K562 (cell line): ENCODE measurements around the gene GCDH. TPM values are rescaled to one million over a fixed set of nuclear protein-coding genes. Genes with fewer than 3 reads are reported as not detected.

Experiments used
- ATAC-seq: fragments of 200-7000 bp; cut with Tn5 transposase; 3 replicates; pipeline ENCODE4 v1.9.1; 2020; ENCODE audit warnings: moderate library complexity
- BruUV-seq: library from RNA; stranded (reverse); fragments of 400-500 nt; replicated peaks from 2 replicates; lab custom pipeline; 2021; lab: Mats Ljungman, UMichigan
- CTCF ChIA-PET: fragments of 300-600 bp; formaldehyde crosslinking; extraction: SDS; loops from one replicate; lab custom pipeline; 2021; ENCODE audit warnings: low intra/inter-chr PET ratio; lab: Yijun Ruan, JAX
- POLR2A ChIA-PET: fragments of 300-600, 350-650 bp; sonication (Branson Sonifier 250); formaldehyde crosslinking; extraction: SDS; loops from one replicate; lab custom pipeline; 2021; ENCODE audit warnings: antibody characterized with exemption, inconsistent platforms; lab: Yijun Ruan, JAX
- DNase-seq, 4 experiments: peaks; one replicate each; pipeline versions ENCODE4 v3.0.0 to v3.0.0-alpha.2; 2011 to 2018; ENCODE audit warnings: low spot score in 3 of 4, mixed read lengths in 3 of 4; ENCODE audit errors: extremely low read depth in 1 of 4
- FAIRE-seq: peaks from 2 replicates; lab custom pipeline; 2011; peaks lifted over from hg19 to GRCh38; lab: Jason Lieb, UNC
- H2AFZ ChIP-seq: 2 replicates; pipeline ENCODE4 v1.6.0; 2011; ENCODE audit warnings: low read depth, low read length, control low read depth, inconsistent platforms
- H3K27ac ChIP-seq: fragments of 200-600 bp; 3 replicates; pipeline ENCODE4 v1.8.0; 2011; ENCODE audit warnings: low read depth, mild to moderate bottlenecking, control low read depth, inconsistent platforms, low read length, moderate library complexity, mixed read lengths; ENCODE audit errors: extremely low read depth
- H3K27me3 ChIP-seq, 2 experiments: fragments of 300-600 bp in 1 of 2; 2 replicates in 1 of 2; 3 replicates in 1 of 2; pipeline versions ENCODE4 v1.6.0 to v1.8.0; 2011; ENCODE audit warnings: inconsistent platforms in 2 of 2, low read length in 2 of 2, mild to moderate bottlenecking in 1 of 2, mixed read lengths in 1 of 2, moderate library complexity in 1 of 2; ENCODE audit not compliant: control insufficient read depth in 2 of 2, insufficient read depth in 2 of 2
- H3K36me3 ChIP-seq: fragments of 300-600 bp; 3 replicates; pipeline ENCODE4 v1.8.0; 2011; ENCODE audit warnings: mild to moderate bottlenecking, low read length, inconsistent platforms; ENCODE audit not compliant: control insufficient read depth, insufficient read depth
- H3K4me1 ChIP-seq, 2 experiments: fragments of 200-600 bp in 1 of 2; replicated peaks in 1 of 2; 2 replicates in 1 of 2; 3 replicates in 1 of 2; pipeline versions ENCODE4 v1.5.1 to v1.8.0; 2011; ENCODE audit warnings: inconsistent platforms in 2 of 2, low read length in 2 of 2, mild to moderate bottlenecking in 1 of 2, mixed read lengths in 1 of 2, moderate library complexity in 1 of 2; ENCODE audit not compliant: control insufficient read depth in 2 of 2, insufficient read depth in 2 of 2
- H3K4me2 ChIP-seq: 2 replicates; pipeline ENCODE4 v1.6.1; 2011; ENCODE audit warnings: low read length, control low read depth, inconsistent platforms, mixed read lengths; ENCODE audit not compliant: insufficient read depth
- H3K4me3 ChIP-seq: fragments of 200-600 bp; sonication (generic), shearing (Covaris generic); 2 replicates; pipeline ENCODE4 v1.5.1; 2016; ENCODE audit warnings: control low read depth, inconsistent platforms
- H3K79me2 ChIP-seq: fragments of 200-600 bp; 3 replicates; pipeline ENCODE4 v1.8.0; 2011; ENCODE audit warnings: low read length, inconsistent platforms; ENCODE audit not compliant: control insufficient read depth, insufficient read depth
- H3K9ac ChIP-seq, 2 experiments: 2 replicates each; pipeline versions ENCODE4 v1.6.0 to v1.6.1; 2011; ENCODE audit warnings: low read depth in 2 of 2, low read length in 2 of 2, control low read depth in 1 of 2, inconsistent platforms in 1 of 2, mild to moderate bottlenecking in 1 of 2, mixed read lengths in 1 of 2; ENCODE audit not compliant: insufficient read depth in 1 of 2
- H3K9me1 ChIP-seq: one replicate; pipeline ENCODE4 v1.6.0; 2011; ENCODE audit warnings: inconsistent platforms, mild to moderate bottlenecking, low read length, moderate library complexity; ENCODE audit not compliant: control insufficient read depth, insufficient read depth
- H3K9me3 ChIP-seq: replicated peaks from 2 replicates; pipeline ENCODE4 v1.5.1; 2011; ENCODE audit warnings: low read depth, low read length, inconsistent platforms; ENCODE audit not compliant: control insufficient read depth, insufficient read depth
- H4K20me1 ChIP-seq: replicated peaks from 2 replicates; pipeline ENCODE4 v1.6.1; 2011; ENCODE audit warnings: low read length, inconsistent platforms, mixed read lengths; ENCODE audit not compliant: control insufficient read depth, insufficient read depth
- ADNP ChIP-seq: fragments of 200-800 bp; sonication (Bioruptor generic); IDR thresholded peaks from 2 replicates; pipeline ENCODE4 v1.6.1; 2016; ENCODE audit warnings: missing genetic modification characterization, missing compliant biosample characterization
- BACH1 ChIP-seq: fragments of 200-800 bp; sonication (Bioruptor generic); IDR thresholded peaks from 2 replicates; pipeline ENCODE4 v1.6.1; 2016; ENCODE audit warnings: missing genetic modification characterization, missing compliant biosample characterization
- FOSL1 ChIP-seq: fragments of 200-800 bp; sonication (Bioruptor generic); conservative IDR thresholded peaks from 2 replicates; pipeline ENCODE4 v1.6.1; 2016; ENCODE audit warnings: missing genetic modification characterization, missing compliant biosample characterization
- GATAD2A ChIP-seq: fragments of 450-650 bp; IDR thresholded peaks from 2 replicates; pipeline ENCODE4 v1.6.1; 2017
- GTF2A2 ChIP-seq: IDR thresholded peaks from 2 replicates; pipeline ENCODE4 v1.6.1; 2016; ENCODE audit warnings: mild to moderate bottlenecking, missing genetic modification characterization, missing compliant biosample characterization
- HDGF ChIP-seq: fragments of 450-650 bp; IDR thresholded peaks from 2 replicates; pipeline ENCODE4 v1.6.1; 2016
- KDM4B ChIP-seq, 2 experiments: fragments of 450-650 bp in 1 of 2; sonication (generic) in 1 of 2; IDR thresholded peaks; 2 replicates each; pipeline ENCODE4 v1.6.1; 2016 to 2017; ENCODE audit warnings: borderline replicate concordance in 2 of 2, antibody characterized with exemption in 1 of 2, low read depth in 1 of 2, mild to moderate bottlenecking in 1 of 2
- KLF13 ChIP-seq: fragments of 450-650 bp; IDR thresholded peaks from 2 replicates; pipeline ENCODE4 v1.6.1; 2016; ENCODE audit warnings: missing genetic modification characterization, low read depth, mild to moderate bottlenecking, missing compliant biosample characterization, moderate library complexity, borderline replicate concordance
- LEF1 ChIP-seq: fragments of 450-650 bp; IDR thresholded peaks from 2 replicates; pipeline ENCODE4 v1.6.1; 2016; ENCODE audit warnings: mild to moderate bottlenecking
- NCOA4 ChIP-seq: fragments of 450-650 bp; IDR thresholded peaks from 2 replicates; pipeline ENCODE4 v1.6.1; 2018; ENCODE audit warnings: mild to moderate bottlenecking; ENCODE audit not compliant: partially characterized antibody
- NEUROD1 ChIP-seq: fragments of 150-350 bp; IDR thresholded peaks from 2 replicates; pipeline ENCODE4 v1.6.1; 2014; ENCODE audit warnings: borderline replicate concordance, low read length, low read depth; ENCODE audit not compliant: partially characterized antibody
- ZNF12 ChIP-seq: sonication (generic); formaldehyde crosslinking; IDR thresholded peaks from 2 replicates; pipeline ENCODE4 v1.4.0; 2020; ENCODE audit warnings: mild to moderate bottlenecking, missing genetic modification reagents
- ZNF57 ChIP-seq: fragments of 450-650 bp; formaldehyde crosslinking; IDR thresholded peaks from 2 replicates; pipeline ENCODE4 v1.4.0; 2020; ENCODE audit warnings: mild to moderate bottlenecking, moderate library complexity
- ZNF644 ChIP-seq: fragments of 200-800 bp; sonication (Bioruptor generic); IDR thresholded peaks from 2 replicates; pipeline ENCODE4 v1.6.1; 2016; ENCODE audit warnings: low read depth, missing genetic modification characterization, missing compliant biosample characterization
- ZNF778 ChIP-seq: fragments of 450-650 bp; formaldehyde crosslinking; IDR thresholded peaks from 2 replicates; pipeline ENCODE4 v1.4.0; 2020; ENCODE audit warnings: mild to moderate bottlenecking, moderate library complexity
- WGBS: fragments of 100-300 bp; shearing (Covaris generic); methylation state at CpG from one replicate; pipeline ENCODE4 v1.1.6; 2016; ENCODE audit warnings: low coverage, mixed read lengths; ENCODE audit not compliant: insufficient coverage; ENCODE audit errors: missing lambda C conversion rate; 5-methylcytosine and 5-hydroxymethylcytosine counted together
- in situ Hi-C: fragments of 300-500 bp; cut with MboI; formaldehyde crosslinking; loops from 4 replicates; pipeline ENCODE4 v1.15.0; 2018; ENCODE audit warnings: inconsistent platforms, mixed read lengths
- intact Hi-C: fragments of 100-400 bp; cut with micrococcal nuclease; formaldehyde crosslinking; loops from 2 replicates; pipeline ENCODE4 v1.14.2; 2022
- polyA plus RNA-seq, 8 experiments: library from polyadenylated mRNA; depleted of rRNA in 4 of 8; stranded (reverse) in 5 of 8; unstranded in 3 of 8; fragments of >200 nt; fragmentation: Nextera tagmentation in 2 of 8; fragmentation: Illumina TruSeq in 1 of 8; extraction: Ambion mirVana in 2 of 8; extraction: Trizol in 1 of 8; gene quantifications; 2 replicates each; pipeline versions ENCODE4 v1.2.1 to v1.2.3, GENCODE V29; 2011 to 2014; ENCODE audit warnings: inconsistent platforms in 1 of 8, missing spikeins in 1 of 8
- total RNA-seq, 7 experiments: library from RNA; depleted of rRNA in 6 of 7; stranded (reverse); fragments of >200 nt in 6 of 7; fragmentation: Illumina TruSeq in 2 of 7; extraction: Trizol in 2 of 7; gene quantifications; 2 replicates each; pipeline versions ENCODE4 v1.2.1 to v1.2.3, GENCODE V29; 2011 to 2021; ENCODE audit warnings: low replicate concordance in 1 of 7
- TF ChIP-seq, protein P1 (sequence below): sonication (generic); formaldehyde crosslinking; IDR thresholded peaks from 2 replicates; pipeline ENCODE4 v1.8.1; 2023; ENCODE audit warnings: mild to moderate bottlenecking, missing genetic modification reagents, moderate library complexity
- TF ChIP-seq, protein P2 (sequence below): sonication (generic); formaldehyde crosslinking; IDR thresholded peaks from 2 replicates; pipeline ENCODE4 v1.8.0; 2022; ENCODE audit warnings: missing genetic modification reagents, mild to moderate bottlenecking, borderline replicate concordance
- TF ChIP-seq, protein P3 (sequence below), 2 experiments: fragments of 150-350 bp in 1 of 2; IDR thresholded peaks; 2 replicates each; pipeline ENCODE4 v1.6.1; 2012 to 2016; ENCODE audit warnings: low read depth in 2 of 2, low read length in 2 of 2, mild to moderate bottlenecking in 1 of 2, moderate library complexity in 1 of 2

GCDH gene
- total and polyA plus RNA-seq, 9 of the 15 experiments (the other 6 are each of a cell fraction or from before 2014, with no cell fraction given): 2.9 to 50.8 (median 19.1) TPM

DNA sequence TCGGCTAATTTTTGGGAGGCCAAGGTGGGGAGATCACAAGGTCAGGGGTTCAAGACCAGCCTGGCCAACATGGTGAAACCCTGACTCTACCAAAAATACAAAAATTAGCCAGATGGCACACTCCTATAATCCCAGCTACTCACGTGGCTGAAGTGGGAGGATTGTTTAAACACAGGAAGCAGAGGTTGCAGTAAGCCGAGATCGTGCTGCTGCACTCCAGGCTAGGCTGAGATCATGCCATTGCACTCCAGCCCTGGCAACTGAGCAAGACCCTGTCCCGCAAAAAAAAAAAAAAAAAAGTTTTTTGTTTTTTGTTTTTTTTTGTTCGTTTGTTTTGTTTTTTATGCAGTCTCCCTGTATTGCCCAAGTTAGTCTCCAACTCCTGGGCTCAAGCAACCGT, 31.4 kb upstream of the GCDH start:
- ATAC-seq (no peak), FAIRE-seq (no peak), DNase-seq (no peak)
- H3K9me1 ChIP-seq: no peaks in the 10 kb centered on the region
- H3K36me3 ChIP-seq: peaks cover 14% of the 10 kb centered on the region; the same call in 2 of the 3 replicates
- CTCF ChIA-PET: no interaction called here
- POLR2A ChIA-PET: no interaction called here
- BruUV-seq: no TSS peak
- peaks cover 0 to 5% of the 10 kb centered on the region in 2 experiments; a peak in 1 of 5 replicates for H3K4me1 ChIP-seq
- intact Hi-C loops (no loop called here), in situ Hi-C loops (no loop called here)
- H3K9me3 ChIP-seq: no peaks in the 10 kb centered on the region
- H3K79me2 ChIP-seq: no peaks in the 10 kb centered on the region
- no peak overlapping the region for H3K4me2 ChIP-seq
- H3K9ac ChIP-seq: no peak overlapping the region
- H3K27ac ChIP-seq: no peak overlapping the region
- H3K27me3 ChIP-seq: no peaks in the 10 kb centered on the region
- no peak overlapping the region for H2AFZ ChIP-seq
- H3K4me3 ChIP-seq: no peak overlapping the region
- 56% methylated on average over 7 of the region's 7 CpGs for WGBS
- H4K20me1 ChIP-seq: no peaks in the 10 kb centered on the region; the same call in 1 of the 2 replicates
- no peak for TF ChIP-seq ZNF644 (tag)
- TF ChIP-seq ZNF778 (CRISPR knock-in tag): no peak
- TF ChIP-seq BACH1 (tag): no peak
- TF ChIP-seq ADNP: no peak
- no peak for TF ChIP-seq GATAD2A
- TF ChIP-seq, protein P1, sequence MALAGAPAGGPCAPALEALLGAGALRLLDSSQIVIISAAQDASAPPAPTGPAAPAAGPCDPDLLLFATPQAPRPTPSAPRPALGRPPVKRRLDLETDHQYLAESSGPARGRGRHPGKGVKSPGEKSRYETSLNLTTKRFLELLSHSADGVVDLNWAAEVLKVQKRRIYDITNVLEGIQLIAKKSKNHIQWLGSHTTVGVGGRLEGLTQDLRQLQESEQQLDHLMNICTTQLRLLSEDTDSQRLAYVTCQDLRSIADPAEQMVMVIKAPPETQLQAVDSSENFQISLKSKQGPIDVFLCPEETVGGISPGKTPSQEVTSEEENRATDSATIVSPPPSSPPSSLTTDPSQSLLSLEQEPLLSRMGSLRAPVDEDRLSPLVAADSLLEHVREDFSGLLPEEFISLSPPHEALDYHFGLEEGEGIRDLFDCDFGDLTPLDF (CRISPR knock-in tag): no peak
- TF ChIP-seq, protein P2, sequence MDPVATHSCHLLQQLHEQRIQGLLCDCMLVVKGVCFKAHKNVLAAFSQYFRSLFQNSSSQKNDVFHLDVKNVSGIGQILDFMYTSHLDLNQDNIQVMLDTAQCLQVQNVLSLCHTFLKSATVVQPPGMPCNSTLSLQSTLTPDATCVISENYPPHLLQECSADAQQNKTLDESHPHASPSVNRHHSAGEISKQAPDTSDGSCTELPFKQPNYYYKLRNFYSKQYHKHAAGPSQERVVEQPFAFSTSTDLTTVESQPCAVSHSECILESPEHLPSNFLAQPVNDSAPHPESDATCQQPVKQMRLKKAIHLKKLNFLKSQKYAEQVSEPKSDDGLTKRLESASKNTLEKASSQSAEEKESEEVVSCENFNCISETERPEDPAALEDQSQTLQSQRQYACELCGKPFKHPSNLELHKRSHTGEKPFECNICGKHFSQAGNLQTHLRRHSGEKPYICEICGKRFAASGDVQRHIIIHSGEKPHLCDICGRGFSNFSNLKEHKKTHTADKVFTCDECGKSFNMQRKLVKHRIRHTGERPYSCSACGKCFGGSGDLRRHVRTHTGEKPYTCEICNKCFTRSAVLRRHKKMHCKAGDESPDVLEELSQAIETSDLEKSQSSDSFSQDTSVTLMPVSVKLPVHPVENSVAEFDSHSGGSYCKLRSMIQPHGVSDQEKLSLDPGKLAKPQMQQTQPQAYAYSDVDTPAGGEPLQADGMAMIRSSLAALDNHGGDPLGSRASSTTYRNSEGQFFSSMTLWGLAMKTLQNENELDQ (CRISPR knock-in tag): no peak
- TF ChIP-seq HDGF: no peak
- TF ChIP-seq NEUROD1: no peak
- no peak for TF ChIP-seq KLF13 (tag)
- no peak for TF ChIP-seq FOSL1
- no peak for TF ChIP-seq NCOA4
- TF ChIP-seq, protein P3, sequence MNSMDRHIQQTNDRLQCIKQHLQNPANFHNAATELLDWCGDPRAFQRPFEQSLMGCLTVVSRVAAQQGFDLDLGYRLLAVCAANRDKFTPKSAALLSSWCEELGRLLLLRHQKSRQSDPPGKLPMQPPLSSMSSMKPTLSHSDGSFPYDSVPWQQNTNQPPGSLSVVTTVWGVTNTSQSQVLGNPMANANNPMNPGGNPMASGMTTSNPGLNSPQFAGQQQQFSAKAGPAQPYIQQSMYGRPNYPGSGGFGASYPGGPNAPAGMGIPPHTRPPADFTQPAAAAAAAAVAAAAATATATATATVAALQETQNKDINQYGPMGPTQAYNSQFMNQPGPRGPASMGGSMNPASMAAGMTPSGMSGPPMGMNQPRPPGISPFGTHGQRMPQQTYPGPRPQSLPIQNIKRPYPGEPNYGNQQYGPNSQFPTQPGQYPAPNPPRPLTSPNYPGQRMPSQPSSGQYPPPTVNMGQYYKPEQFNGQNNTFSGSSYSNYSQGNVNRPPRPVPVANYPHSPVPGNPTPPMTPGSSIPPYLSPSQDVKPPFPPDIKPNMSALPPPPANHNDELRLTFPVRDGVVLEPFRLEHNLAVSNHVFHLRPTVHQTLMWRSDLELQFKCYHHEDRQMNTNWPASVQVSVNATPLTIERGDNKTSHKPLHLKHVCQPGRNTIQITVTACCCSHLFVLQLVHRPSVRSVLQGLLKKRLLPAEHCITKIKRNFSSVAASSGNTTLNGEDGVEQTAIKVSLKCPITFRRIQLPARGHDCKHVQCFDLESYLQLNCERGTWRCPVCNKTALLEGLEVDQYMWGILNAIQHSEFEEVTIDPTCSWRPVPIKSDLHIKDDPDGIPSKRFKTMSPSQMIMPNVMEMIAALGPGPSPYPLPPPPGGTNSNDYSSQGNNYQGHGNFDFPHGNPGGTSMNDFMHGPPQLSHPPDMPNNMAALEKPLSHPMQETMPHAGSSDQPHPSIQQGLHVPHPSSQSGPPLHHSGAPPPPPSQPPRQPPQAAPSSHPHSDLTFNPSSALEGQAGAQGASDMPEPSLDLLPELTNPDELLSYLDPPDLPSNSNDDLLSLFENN (IDR thresholded peaks at IDR 0.05; ENCODE audit: low read depth in 2 of 2, low read length in 2 of 2): no peak
- no peak for TF ChIP-seq ZNF57 (CRISPR knock-in tag)
- no peak for TF ChIP-seq ZNF12 (CRISPR knock-in tag)
- TF ChIP-seq GTF2A2 (tag): no peak
- no peak for TF ChIP-seq KDM4B (IDR thresholded peaks at IDR 0.05; ENCODE audit: borderline replicate concordance in 2 of 2, low read depth in 1 of 2)
- TF ChIP-seq LEF1: no peak
